GM21423 (cell line): ENCODE results near the gene CREBRF.
"Not testable (repeated sequence)": the region's sequence is repeated elsewhere in the genome, so short reads cannot be mapped to it uniquely, and the experiment has no call there.

Experiments used
- ATAC-seq: cut with Tn5 transposase; IDR thresholded peaks from one replicate; pipeline ENCODE4 v1.9.1; 2021; ENCODE audit warnings: mild to moderate bottlenecking, moderate library complexity; ENCODE audit not compliant: unreplicated experiment

CREBRF gene

GRCh38 chr5:173148354-173148753, 92.2 kb downstream of the CREBRF start:
- ATAC-seq = no peak

GRCh38 chr5:173152547-173152946, 96.4 kb downstream of the CREBRF start:
- ATAC-seq = no peak

- no peak for ATAC-seq
Observed at GRCh38 chr5:173153842-173154241, 97.7 kb downstream of the CREBRF start.

GRCh38 chr5:173154619-173155018, 98.5 kb downstream of the CREBRF start:
- not testable (repeated sequence) for ATAC-seq

- no peak for ATAC-seq
Observed at GRCh38 chr5:173155912-173156311, 99.8 kb downstream of the CREBRF start.

GRCh38 chr5:173158366-173158765, 102.2 kb downstream of the CREBRF start:
- ATAC-seq = no peak

GRCh38 chr5:173159256-173159655, 103.1 kb downstream of the CREBRF start:
- no peak for ATAC-seq

- ATAC-seq = no peak
Observed at GRCh38 chr5:173161148-173161547, 105.0 kb downstream of the CREBRF start.

- ATAC-seq = no peak
Observed at GRCh38 chr5:173163219-173163618, 107.1 kb downstream of the CREBRF start.

- ATAC-seq = no peak
Observed at GRCh38 chr5:173165177-173166016, 109.2 kb downstream of the CREBRF start.

GRCh38 chr5:173172166-173172565, 116.0 kb downstream of the CREBRF start:
- no peak for ATAC-seq

GRCh38 chr5:173175523-173175922, 119.4 kb downstream of the CREBRF start:
- ATAC-seq = no peak

GRCh38 chr5:173178369-173178910, 122.3 kb downstream of the CREBRF start:
- ATAC-seq = no peak

GRCh38 chr5:173180331-173180730, 124.2 kb downstream of the CREBRF start:
- ATAC-seq = no peak

- ATAC-seq = no peak
Observed at GRCh38 chr5:173187054-173187743, 131.0 kb downstream of the CREBRF start.

GRCh38 chr5:173188280-173188679, 132.1 kb downstream of the CREBRF start:
- ATAC-seq = no peak
